HL-60 (cell line): Measurements from ENCODE around the gene SOX14.

Source experiments
- DNase-seq, 2 experiments: peaks; one replicate each; pipeline ENCODE4 v3.0.0-alpha.2; 2010 to 2020; ENCODE audit warnings: low read depth in 1 of 2, low spot score in 1 of 2
- H3K27ac ChIP-seq: fragments of 250-450 bp; sonication (Bioruptor Pico); replicated peaks from 2 replicates; pipeline ENCODE4 v1.5.1; 2020; ENCODE audit warnings: mild to moderate bottlenecking, moderate library complexity
- H3K27me3 ChIP-seq: fragments of 250-450 bp; sonication (Bioruptor Pico); 2 replicates; pipeline ENCODE4 v1.5.1; 2021; ENCODE audit warnings: mild to moderate bottlenecking, moderate library complexity; ENCODE audit not compliant: insufficient read depth, poor library complexity, severe bottlenecking
- H3K4me3 ChIP-seq: replicated peaks from 2 replicates; pipeline ENCODE4 v1.5.1; 2011; ENCODE audit warnings: mild to moderate bottlenecking, control low read depth, low read length; ENCODE audit not compliant: insufficient read depth
- GABPA ChIP-seq: IDR thresholded peaks from 2 replicates; pipeline ENCODE4 v1.6.1; 2012; ENCODE audit warnings: low read depth
- POLR2AphosphoS5 ChIP-seq: IDR thresholded peaks from 2 replicates; pipeline ENCODE4 v1.6.1; 2012; ENCODE audit warnings: low read depth
- SPI1 ChIP-seq: IDR thresholded peaks from 2 replicates; pipeline ENCODE4 v1.6.1; 2012; ENCODE audit warnings: low read depth, mild to moderate bottlenecking, borderline replicate concordance
- TF ChIP-seq, protein P1 (sequence below): IDR thresholded peaks from 2 replicates; pipeline ENCODE4 v1.6.1; 2012; ENCODE audit warnings: low read depth; ENCODE audit not compliant: insufficient replicate concordance
- TF ChIP-seq, protein P2 (sequence below): IDR thresholded peaks from one replicate; pipeline ENCODE4 v1.5.1; 2011; ENCODE audit warnings: low read length, control low read depth, inconsistent platforms; ENCODE audit not compliant: insufficient read depth

Gene SOX14

DNA sequence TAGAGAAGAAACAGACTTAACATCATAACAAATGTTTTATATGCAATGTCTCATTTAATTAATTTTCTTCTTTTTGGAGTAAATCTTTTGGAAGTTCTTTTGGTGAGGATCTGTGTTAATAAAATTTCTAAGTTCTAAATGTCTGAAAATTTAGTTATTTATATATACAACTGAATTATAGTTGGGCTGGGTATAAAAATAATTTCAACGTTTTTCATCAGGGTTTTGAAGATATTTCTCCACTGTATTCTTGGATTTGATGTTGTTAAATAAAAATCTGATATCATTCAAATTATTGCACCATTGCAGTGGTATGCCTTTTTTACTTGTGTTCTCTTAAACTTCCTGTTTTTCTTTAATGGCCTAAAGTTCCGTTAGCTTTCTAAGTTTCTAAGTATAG is 26.9 kb upstream of the SOX14 start:
- Histone ChIP-seq H3K27ac (no peak overlapping the region), H3K4me3 (no peak overlapping the region), H3K27me3 (no peaks in the 10 kb centered on the region)
- TF ChIP-seq, protein P1, sequence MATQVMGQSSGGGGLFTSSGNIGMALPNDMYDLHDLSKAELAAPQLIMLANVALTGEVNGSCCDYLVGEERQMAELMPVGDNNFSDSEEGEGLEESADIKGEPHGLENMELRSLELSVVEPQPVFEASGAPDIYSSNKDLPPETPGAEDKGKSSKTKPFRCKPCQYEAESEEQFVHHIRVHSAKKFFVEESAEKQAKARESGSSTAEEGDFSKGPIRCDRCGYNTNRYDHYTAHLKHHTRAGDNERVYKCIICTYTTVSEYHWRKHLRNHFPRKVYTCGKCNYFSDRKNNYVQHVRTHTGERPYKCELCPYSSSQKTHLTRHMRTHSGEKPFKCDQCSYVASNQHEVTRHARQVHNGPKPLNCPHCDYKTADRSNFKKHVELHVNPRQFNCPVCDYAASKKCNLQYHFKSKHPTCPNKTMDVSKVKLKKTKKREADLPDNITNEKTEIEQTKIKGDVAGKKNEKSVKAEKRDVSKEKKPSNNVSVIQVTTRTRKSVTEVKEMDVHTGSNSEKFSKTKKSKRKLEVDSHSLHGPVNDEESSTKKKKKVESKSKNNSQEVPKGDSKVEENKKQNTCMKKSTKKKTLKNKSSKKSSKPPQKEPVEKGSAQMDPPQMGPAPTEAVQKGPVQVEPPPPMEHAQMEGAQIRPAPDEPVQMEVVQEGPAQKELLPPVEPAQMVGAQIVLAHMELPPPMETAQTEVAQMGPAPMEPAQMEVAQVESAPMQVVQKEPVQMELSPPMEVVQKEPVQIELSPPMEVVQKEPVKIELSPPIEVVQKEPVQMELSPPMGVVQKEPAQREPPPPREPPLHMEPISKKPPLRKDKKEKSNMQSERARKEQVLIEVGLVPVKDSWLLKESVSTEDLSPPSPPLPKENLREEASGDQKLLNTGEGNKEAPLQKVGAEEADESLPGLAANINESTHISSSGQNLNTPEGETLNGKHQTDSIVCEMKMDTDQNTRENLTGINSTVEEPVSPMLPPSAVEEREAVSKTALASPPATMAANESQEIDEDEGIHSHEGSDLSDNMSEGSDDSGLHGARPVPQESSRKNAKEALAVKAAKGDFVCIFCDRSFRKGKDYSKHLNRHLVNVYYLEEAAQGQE = no peak
- no peak for TF ChIP-seq GABPA
- TF ChIP-seq, protein P2, sequence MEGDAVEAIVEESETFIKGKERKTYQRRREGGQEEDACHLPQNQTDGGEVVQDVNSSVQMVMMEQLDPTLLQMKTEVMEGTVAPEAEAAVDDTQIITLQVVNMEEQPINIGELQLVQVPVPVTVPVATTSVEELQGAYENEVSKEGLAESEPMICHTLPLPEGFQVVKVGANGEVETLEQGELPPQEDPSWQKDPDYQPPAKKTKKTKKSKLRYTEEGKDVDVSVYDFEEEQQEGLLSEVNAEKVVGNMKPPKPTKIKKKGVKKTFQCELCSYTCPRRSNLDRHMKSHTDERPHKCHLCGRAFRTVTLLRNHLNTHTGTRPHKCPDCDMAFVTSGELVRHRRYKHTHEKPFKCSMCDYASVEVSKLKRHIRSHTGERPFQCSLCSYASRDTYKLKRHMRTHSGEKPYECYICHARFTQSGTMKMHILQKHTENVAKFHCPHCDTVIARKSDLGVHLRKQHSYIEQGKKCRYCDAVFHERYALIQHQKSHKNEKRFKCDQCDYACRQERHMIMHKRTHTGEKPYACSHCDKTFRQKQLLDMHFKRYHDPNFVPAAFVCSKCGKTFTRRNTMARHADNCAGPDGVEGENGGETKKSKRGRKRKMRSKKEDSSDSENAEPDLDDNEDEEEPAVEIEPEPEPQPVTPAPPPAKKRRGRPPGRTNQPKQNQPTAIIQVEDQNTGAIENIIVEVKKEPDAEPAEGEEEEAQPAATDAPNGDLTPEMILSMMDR = no peak
- TF ChIP-seq SPI1 = no peak
- no peak for TF ChIP-seq POLR2AphosphoS5
- DNase-seq = no peak

DNA sequence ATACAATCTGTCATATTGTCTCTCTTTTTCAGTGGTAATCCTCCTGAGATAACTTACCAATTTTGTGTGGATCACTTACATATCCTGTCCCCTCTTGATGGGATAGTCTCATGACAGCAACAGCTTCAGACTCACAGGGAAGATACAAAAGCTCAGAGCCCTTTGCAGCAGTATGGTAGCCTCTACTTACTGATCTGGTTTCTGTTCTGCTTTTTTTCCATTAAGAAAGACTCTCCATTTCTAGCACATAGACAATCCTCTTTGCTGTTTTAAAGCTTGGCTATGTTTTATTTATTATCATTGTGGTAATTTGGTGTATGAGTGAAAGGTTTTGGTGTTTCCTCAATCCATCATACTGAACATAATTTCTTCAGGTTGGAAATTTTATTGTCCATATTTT is 25.4 kb upstream of the SOX14 start:
- TF ChIP-seq, protein P1 = no peak
- no peak for TF ChIP-seq GABPA
- Histone ChIP-seq H3K4me3 (no peak overlapping the region), H3K27me3 (no peaks in the 10 kb centered on the region), H3K27ac (no peak overlapping the region)
- no peak for DNase-seq

DNA sequence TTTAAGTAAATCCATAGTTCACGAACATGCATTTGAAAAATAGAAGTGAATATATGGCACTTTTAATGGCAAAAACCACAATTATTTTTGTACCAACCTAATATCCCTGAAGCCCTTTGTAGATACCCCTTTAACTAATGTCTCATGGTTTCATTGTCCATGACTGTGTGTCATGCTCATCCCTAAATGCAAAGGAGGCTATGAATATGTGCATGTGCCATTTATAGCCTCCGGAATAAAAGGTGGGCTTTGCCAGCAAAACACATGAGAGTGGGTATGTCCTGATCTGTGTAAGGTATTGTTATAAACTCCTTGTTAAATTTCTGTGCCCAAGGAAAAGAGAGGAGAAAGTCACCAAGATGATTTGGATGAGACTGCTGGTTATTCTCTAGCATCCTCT is 20.5 kb upstream of the SOX14 start:
- no peak overlapping the region for H3K4me3 ChIP-seq
- no peak overlapping the region for H3K27ac ChIP-seq
- H3K27me3 ChIP-seq = no peaks in the 10 kb centered on the region
- TF ChIP-seq, protein P1 = no peak
- TF ChIP-seq POLR2AphosphoS5 = no peak
- no peak for TF ChIP-seq SPI1
- TF ChIP-seq, protein P2 = no peak
- no peak for TF ChIP-seq GABPA
- DNase-seq = no peak

DNA sequence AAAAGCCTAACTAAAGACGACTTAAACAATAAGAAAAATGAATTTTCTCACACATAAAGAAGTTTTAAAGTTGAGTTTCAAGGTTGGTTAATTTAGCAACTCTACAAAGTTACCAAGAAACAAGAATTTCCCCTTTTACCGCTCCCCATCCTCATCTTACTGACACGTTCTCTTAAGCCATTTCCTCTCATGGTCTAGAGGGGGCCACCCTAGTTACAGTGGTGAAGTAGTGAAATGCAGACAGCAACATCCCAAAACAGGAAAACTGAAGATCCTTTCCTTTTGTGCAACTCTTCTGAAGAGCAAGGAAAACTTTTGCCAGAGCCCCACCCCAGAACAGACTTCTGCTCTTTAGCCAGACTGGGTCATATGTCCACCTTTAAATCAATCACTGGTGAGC is 17.3 kb upstream of the SOX14 start:
- no peak overlapping the region for H3K27ac ChIP-seq
- no peak for TF ChIP-seq POLR2AphosphoS5
- TF ChIP-seq, protein P1 = no peak
- TF ChIP-seq, protein P2 = no peak
- no peak for TF ChIP-seq GABPA
- TF ChIP-seq SPI1 = no peak
- DNase-seq = no peak
- no peaks in the 10 kb centered on the region for H3K27me3 ChIP-seq
- no peak overlapping the region for H3K4me3 ChIP-seq
